Heart right ventricle (tissue), 16 donors: ENCODE data around the gene PCDHGC3. TPM values are rescaled to one million over a fixed set of nuclear protein-coding genes. Genes with fewer than 3 reads are reported as not detected.
A peak's percentile ranks its signal among the peaks of the same experiment; 100 is the strongest.

Source experiments
- ATAC-seq, 8 donors: fragments of 200-7000 bp; cut with Tn5 transposase; one replicate each; pipeline ENCODE4 v1.9.1; 2020; ENCODE audit warnings: mild to moderate bottlenecking in 8 of 8, moderate library complexity in 8 of 8, moderate number of reproducible peaks in 1 of 8
- DNase-seq, 2 donors: peaks; one replicate each; pipeline ENCODE4 v3.0.0-alpha.2; 2020
- H3K27ac ChIP-seq, 10 donors: fragments of 200-600 bp; sonication (generic) in 2 of 10; one replicate each; pipeline versions ENCODE4 v1.5.0 to v1.8.0; 2020 to 2022; ENCODE audit warnings: mild to moderate bottlenecking in 3 of 10
- H3K27me3 ChIP-seq, 7 donors: fragments of 200-600 bp; one replicate each; pipeline ENCODE4 v1.8.0; 2021 to 2022; ENCODE audit warnings: mild to moderate bottlenecking in 2 of 7
- H3K36me3 ChIP-seq, 9 donors: fragments of 200-600 bp; sonication (generic) in 1 of 9; one replicate each; pipeline versions ENCODE4 v1.5.0 to v1.8.0; 2020 to 2022; ENCODE audit warnings: mild to moderate bottlenecking in 2 of 9
- H3K4me1 ChIP-seq, 9 donors: fragments of 200-600 bp; sonication (generic) in 1 of 9; one replicate each; pipeline versions ENCODE4 v1.5.0 to v1.8.0; 2020 to 2022; ENCODE audit warnings: mild to moderate bottlenecking in 4 of 9
- H3K4me3 ChIP-seq, 10 donors: fragments of 200-600 bp; sonication (generic) in 2 of 10; one replicate each; pipeline versions ENCODE4 v1.5.0 to v1.8.0; 2020 to 2022; ENCODE audit warnings: mild to moderate bottlenecking in 7 of 10, moderate library complexity in 2 of 10
- H3K9me3 ChIP-seq, 11 donors: fragments of 200-600 bp in 10 of 11; sonication (generic) in 2 of 11; one replicate each; pipeline versions ENCODE4 v1.5.0 to v1.8.0; 2013 to 2022; ENCODE audit warnings: mild to moderate bottlenecking in 2 of 11, control low read depth in 1 of 11, moderate library complexity in 1 of 11
- WGBS, 2 donors: extraction: QIAGEN DNeasy Blood & Tissue Kit; methylation state at CpG; one replicate each; pipeline ENCODE4 v1.1.7; 2013; ENCODE audit warnings: inconsistent platforms in 1 of 2; 5-methylcytosine and 5-hydroxymethylcytosine counted together
- intact Hi-C, 10 donors: fragments of 100-400 bp; cut with DNase I; formaldehyde crosslinking; loops; one replicate each; pipeline versions ENCODE4 v1.11.1 to v1.14.2; 2022
- polyA plus RNA-seq, 2 donors: library from polyadenylated mRNA; stranded (reverse); fragments of 200-250 nt; gene quantifications; one replicate each; pipeline ENCODE4 v1.2.3, GENCODE V29; 2013
- total RNA-seq, 10 donors: library from RNA; stranded (reverse); fragmentation: NEBNext Ultra II Directional in 3 of 10; extraction: Animal tissue kit (Norgen Biotek cat#: 25700) in 3 of 10; gene quantifications; one replicate each; pipeline versions ENCODE4 v1.2.1 to v1.2.4, GENCODE V29; 2021 to 2023
- TF ChIP-seq, protein P1 (sequence below), 9 donors: fragments of 200-600 bp; sonication (generic) in 2 of 9; IDR thresholded peaks; one replicate each; pipeline versions ENCODE4 v1.5.0 to v1.8.0; 2021 to 2022; ENCODE audit warnings: antibody characterized with exemption in 9 of 9, mild to moderate bottlenecking in 5 of 9, moderate library complexity in 1 of 9
- donor health status: Arrhythmogenic right ventricular cardiomyopathy.
- donor health status: ischemic (EF 13 %, LVEDD 7.1; RV severe dilation, severe dysfunction).
- donor health status: healthy with polysubstance abuse.
- donor health status: DM: no; HTN: yes; CAD: no.
- donor health status: DM: no; HTN: no; CAD: no.
- donor health status: ischemic (EF 25% LVEDD 6.9; RV normal size, moderate dysfunction).
- donor health status: ischemic (EF 25% LVEDD 5.7; RV mildly dilated, moderate dysfunction).
- donor health status: healthy.
- donor health status: DM: yes; HTN: yes; CAD: no.
- donor health status: Ischemic cardiomyopathy.
- donor health status: ischemic (EF 35%, LVEDD 5.7; RV mildly dilated, moderate dysfunction).
- donor health status: nonischemic (EF 11% LVEDD 7.7; RV severe dilation, severe dysfunction).
- donor health status: DM: yes; HTN: yes; CAD: no.
- donor health status: PGD.
- donor health status: ischemic (EF 29% LVEDD 5.4; RV normal size, mild dysfunction).
- donor health status: nonischemic (EF 23%, LVEDD 6.1; RV moderate dilation, normal function).

PCDHGC3 gene
- total and polyA plus RNA-seq, 12 donors, result 12.8 to 48.6 (median 16.0) TPM

DNA sequence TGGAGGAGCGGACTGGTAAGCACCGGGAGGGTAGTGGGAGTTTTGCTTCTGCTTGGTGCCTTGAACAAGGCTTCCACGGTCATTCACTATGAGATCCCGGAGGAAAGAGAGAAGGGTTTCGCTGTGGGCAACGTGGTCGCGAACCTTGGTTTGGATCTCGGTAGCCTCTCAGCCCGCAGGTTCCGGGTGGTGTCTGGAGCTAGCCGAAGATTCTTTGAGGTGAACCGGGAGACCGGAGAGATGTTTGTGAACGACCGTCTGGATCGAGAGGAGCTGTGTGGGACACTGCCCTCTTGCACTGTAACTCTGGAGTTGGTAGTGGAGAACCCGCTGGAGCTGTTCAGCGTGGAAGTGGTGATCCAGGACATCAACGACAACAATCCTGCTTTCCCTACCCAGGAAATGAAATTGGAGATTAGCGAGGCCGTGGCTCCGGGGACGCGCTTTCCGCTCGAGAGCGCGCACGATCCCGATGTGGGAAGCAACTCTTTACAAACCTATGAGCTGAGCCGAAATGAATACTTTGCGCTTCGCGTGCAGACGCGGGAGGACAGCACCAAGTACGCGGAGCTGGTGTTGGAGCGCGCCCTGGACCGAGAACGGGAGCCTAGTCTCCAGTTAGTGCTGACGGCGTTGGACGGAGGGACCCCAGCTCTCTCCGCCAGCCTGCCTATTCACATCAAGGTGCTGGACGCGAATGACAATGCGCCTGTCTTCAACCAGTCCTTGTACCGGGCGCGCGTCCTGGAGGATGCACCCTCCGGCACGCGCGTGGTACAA is 556 bp downstream of the PCDHGC3 start:
- TF ChIP-seq, protein P1, sequence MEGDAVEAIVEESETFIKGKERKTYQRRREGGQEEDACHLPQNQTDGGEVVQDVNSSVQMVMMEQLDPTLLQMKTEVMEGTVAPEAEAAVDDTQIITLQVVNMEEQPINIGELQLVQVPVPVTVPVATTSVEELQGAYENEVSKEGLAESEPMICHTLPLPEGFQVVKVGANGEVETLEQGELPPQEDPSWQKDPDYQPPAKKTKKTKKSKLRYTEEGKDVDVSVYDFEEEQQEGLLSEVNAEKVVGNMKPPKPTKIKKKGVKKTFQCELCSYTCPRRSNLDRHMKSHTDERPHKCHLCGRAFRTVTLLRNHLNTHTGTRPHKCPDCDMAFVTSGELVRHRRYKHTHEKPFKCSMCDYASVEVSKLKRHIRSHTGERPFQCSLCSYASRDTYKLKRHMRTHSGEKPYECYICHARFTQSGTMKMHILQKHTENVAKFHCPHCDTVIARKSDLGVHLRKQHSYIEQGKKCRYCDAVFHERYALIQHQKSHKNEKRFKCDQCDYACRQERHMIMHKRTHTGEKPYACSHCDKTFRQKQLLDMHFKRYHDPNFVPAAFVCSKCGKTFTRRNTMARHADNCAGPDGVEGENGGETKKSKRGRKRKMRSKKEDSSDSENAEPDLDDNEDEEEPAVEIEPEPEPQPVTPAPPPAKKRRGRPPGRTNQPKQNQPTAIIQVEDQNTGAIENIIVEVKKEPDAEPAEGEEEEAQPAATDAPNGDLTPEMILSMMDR (IDR thresholded peaks at IDR 0.05), result no peak
- H3K36me3 ChIP-seq, result peaks cover 0 to 19% (median 0%) of the 10 kb centered on the region in 9 donors
- intact Hi-C loops, result loop anchor here in 8 of 10 donors (1.0 to 5.0 kb wide), 6 partner anchors 34 to 84 kb away; no protein-coding TSS in a partner anchor
- DNase-seq (peak; percentile 66 to 69), ATAC-seq (peak; percentile 50 to 79 (median 69))
- peaks cover 7 to 58% (median 45%) of the 10 kb centered on the region in 9 donors for H3K4me1 ChIP-seq
- H3K9me3 ChIP-seq, result no peaks in the 10 kb centered on the region
- H3K27me3 ChIP-seq, result peaks cover 0 to 51% (median 0%) of the 10 kb centered on the region in 7 donors
- WGBS, 2 donors, result 1% methylated on average over 58 of the region's 58 CpGs
- peak overlapping the region; percentile 67 to 93 (median 87) for H3K27ac ChIP-seq
- peak overlapping the region; percentile 51 to 80 (median 62) for H3K4me3 ChIP-seq

DNA sequence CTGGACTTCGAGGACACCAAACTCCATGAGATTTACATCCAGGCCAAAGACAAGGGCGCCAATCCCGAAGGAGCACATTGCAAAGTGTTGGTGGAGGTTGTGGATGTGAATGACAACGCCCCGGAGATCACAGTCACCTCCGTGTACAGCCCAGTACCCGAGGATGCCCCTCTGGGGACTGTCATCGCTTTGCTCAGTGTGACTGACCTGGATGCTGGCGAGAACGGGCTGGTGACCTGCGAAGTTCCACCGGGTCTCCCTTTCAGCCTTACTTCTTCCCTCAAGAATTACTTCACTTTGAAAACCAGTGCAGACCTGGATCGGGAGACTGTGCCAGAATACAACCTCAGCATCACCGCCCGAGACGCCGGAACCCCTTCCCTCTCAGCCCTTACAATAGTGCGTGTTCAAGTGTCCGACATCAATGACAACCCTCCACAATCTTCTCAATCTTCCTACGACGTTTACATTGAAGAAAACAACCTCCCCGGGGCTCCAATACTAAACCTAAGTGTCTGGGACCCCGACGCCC is 1.3 kb downstream of the PCDHGC3 start:
- peak overlapping the region in 9 of 10 donors; percentile 75 to 93 (median 87) for H3K27ac ChIP-seq
- H3K9me3 ChIP-seq, result no peaks in the 10 kb centered on the region
- peaks cover 7 to 66% (median 46%) of the 10 kb centered on the region in 9 donors for H3K4me1 ChIP-seq
- peaks cover 0 to 51% (median 0%) of the 10 kb centered on the region in 7 donors for H3K27me3 ChIP-seq
- ATAC-seq (peak in 1 of 8 donors; percentile 1), DNase-seq (no peak)
- TF ChIP-seq, protein P1 (IDR thresholded peaks at IDR 0.05), result no peak
- 40 to 41% methylated on average over 24 of the region's 24 CpGs for WGBS, 2 donors
- H3K4me3 ChIP-seq, result peak overlapping the region; percentile 51 to 80 (median 62)
- intact Hi-C loops, result loop anchor here in 8 of 10 donors (2.0 to 5.0 kb wide), 5 partner anchors 35 to 84 kb away; no protein-coding TSS in a partner anchor
- H3K36me3 ChIP-seq, result peaks cover 0 to 14% (median 0%) of the 10 kb centered on the region in 9 donors

DNA sequence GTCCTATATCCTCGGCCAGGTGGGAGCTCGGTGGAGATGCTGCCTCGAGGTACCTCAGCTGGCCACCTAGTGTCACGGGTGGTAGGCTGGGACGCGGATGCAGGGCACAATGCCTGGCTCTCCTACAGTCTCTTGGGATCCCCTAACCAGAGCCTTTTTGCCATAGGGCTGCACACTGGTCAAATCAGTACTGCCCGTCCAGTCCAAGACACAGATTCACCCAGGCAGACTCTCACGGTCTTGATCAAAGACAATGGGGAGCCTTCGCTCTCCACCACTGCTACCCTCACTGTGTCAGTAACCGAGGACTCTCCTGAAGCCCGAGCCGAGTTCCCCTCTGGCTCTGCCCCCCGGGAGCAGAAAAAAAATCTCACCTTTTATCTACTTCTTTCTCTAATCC is 2.0 kb downstream of the PCDHGC3 start:
- ATAC-seq, result no peak
- Histone ChIP-seq H3K27me3 (peaks cover 0 to 51% (median 0%) of the 10 kb centered on the region in 7 donors), H3K4me3 (peak overlapping the region in 9 of 10 donors; percentile 51 to 80 (median 61)), H3K9me3 (no peaks in the 10 kb centered on the region), H3K4me1 (peaks cover 7 to 73% (median 52%) of the 10 kb centered on the region in 9 donors), H3K27ac (peak overlapping the region in 1 of 10 donors; percentile 2), H3K36me3 (peaks cover 0 to 14% (median 0%) of the 10 kb centered on the region in 9 donors)
- intact Hi-C loops, result loop anchor here in 8 of 10 donors (2.0 to 5.0 kb wide), 5 partner anchors 34 to 83 kb away; no protein-coding TSS in a partner anchor
- DNase-seq, result no peak
- TF ChIP-seq, protein P1 (IDR thresholded peaks at IDR 0.05), result no peak
- WGBS, 2 donors, result 63 to 64% methylated on average over 13 of the region's 13 CpGs

DNA sequence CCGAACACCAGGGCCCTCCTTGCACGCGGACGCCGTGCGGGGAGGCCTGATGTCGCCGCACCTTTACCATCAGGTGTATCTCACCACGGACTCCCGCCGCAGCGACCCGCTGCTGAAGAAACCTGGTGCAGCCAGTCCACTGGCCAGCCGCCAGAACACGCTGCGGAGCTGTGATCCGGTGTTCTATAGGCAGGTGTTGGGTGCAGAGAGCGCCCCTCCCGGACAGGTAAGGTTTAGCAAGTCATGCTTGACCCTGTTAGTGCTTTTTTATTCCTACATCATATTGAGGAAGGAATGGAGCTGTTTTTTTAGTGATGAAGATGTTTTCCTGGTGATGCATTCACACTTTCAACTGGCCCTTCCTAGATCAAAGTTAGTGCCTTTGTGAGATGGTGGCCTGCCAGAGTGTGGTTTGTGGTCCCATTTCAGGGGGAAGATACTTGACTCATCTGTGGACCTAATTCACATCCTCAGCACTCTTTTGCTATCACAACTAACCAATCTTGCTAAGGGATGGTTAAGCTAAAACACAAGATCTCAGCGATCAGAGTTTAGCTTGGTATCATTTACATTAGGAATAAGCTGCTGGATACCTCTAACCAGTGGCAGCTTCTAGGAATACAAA is 2.7 kb downstream of the PCDHGC3 start:
- peaks cover 0 to 14% (median 0%) of the 10 kb centered on the region in 9 donors for H3K36me3 ChIP-seq
- ATAC-seq (no peak), DNase-seq (no peak)
- peaks cover 0 to 57% (median 0%) of the 10 kb centered on the region in 7 donors for H3K27me3 ChIP-seq
- intact Hi-C loops, result loop anchor here in 6 of 10 donors (5.0 kb wide), 3 partner anchors 34 to 44 kb away; no protein-coding TSS in a partner anchor
- TF ChIP-seq, protein P1 (IDR thresholded peaks at IDR 0.05), result no peak
- 52 to 57% methylated on average over 20 of the region's 20 CpGs for WGBS, 2 donors
- H3K4me1 ChIP-seq, result peaks cover 7 to 79% (median 57%) of the 10 kb centered on the region in 9 donors
- H3K9me3 ChIP-seq, result no peaks in the 10 kb centered on the region
- peak overlapping the region in 1 of 10 donors; percentile 2 for H3K27ac ChIP-seq
- H3K4me3 ChIP-seq, result peak overlapping the region in 9 of 10 donors; percentile 51 to 80 (median 61)
